ENCODE measurements around the gene TAOK1.
A peak's percentile ranks its signal among the peaks of the same experiment; 100 is the strongest.

The TAOK1 gene

GRCh38 chr17:29582254-29582765 lies 192.1 kb downstream of the TAOK1 start:
- ChIA-PET CTCF (interaction anchor here (0.6 to 5.2 kb wide), 9 partner anchors 9 to 349 kb away, joined by 3 to 71 read pairs (median 3); partner anchors contain the start of gene ANKRD13B), POLR2A (ENCODE audit: low non-redundant PET) (interaction anchor here (0.6 kb wide), 2 partner anchors 13 to 192 kb away, joined by 3 to 6 read pairs; partner anchors contain the start of gene TAOK1)
- no peak for DNase-seq (ENCODE audit: low spot score)
- H3K27ac ChIP-seq, result peak overlapping the region; percentile 99
- TF ChIP-seq CTCF (conservative IDR thresholded peaks at IDR 0.05; ENCODE audit: low read depth), result no peak

- no peak for DNase-seq (ENCODE audit: low spot score)
- ChIA-PET POLR2A (ENCODE audit: low non-redundant PET) (no interaction called here), CTCF (interaction anchor here (0.6 to 5.2 kb wide), 5 partner anchors 9 to 186 kb away, joined by 3 to 71 read pairs (median 3); partner anchors contain the start of gene ANKRD13B)
- peak overlapping the region; percentile 99 for H3K27ac ChIP-seq
- no peak for TF ChIP-seq CTCF (conservative IDR thresholded peaks at IDR 0.05; ENCODE audit: low read depth)
Observed at GRCh38 chr17:29582772-29583171, 192.6 kb downstream of the TAOK1 start.

- peak overlapping the region; percentile 99 for H3K27ac ChIP-seq
- peak; percentile 84 for DNase-seq (ENCODE audit: low spot score)
- no peak for TF ChIP-seq CTCF (conservative IDR thresholded peaks at IDR 0.05; ENCODE audit: low read depth)
- CTCF ChIA-PET, result interaction anchor here (0.7 to 5.2 kb wide), 3 partner anchors 8 to 186 kb away, joined by 4 to 71 read pairs (median 5); partner anchors contain the start of gene ANKRD13B
- POLR2A ChIA-PET (ENCODE audit: low non-redundant PET), result no interaction called here
Observed at GRCh38 chr17:29583324-29584248, 193.4 kb downstream of the TAOK1 start.

GRCh38 chr17:29584452-29585079 lies 194.4 kb downstream of the TAOK1 start:
- DNase-seq (ENCODE audit: low spot score), result no peak
- POLR2A ChIA-PET (ENCODE audit: low non-redundant PET), result no interaction called here
- TF ChIP-seq CTCF (conservative IDR thresholded peaks at IDR 0.05; ENCODE audit: low read depth), result no peak
- peak overlapping the region; percentile 99 for H3K27ac ChIP-seq
- CTCF ChIA-PET, result interaction anchor here (1.6 kb wide), 1 partner anchor 10 kb away, joined by 5 read pairs; no protein-coding TSS in a partner anchor

- TF ChIP-seq CTCF (conservative IDR thresholded peaks at IDR 0.05; ENCODE audit: low read depth), result no peak
- peak overlapping the region; percentile 99 for H3K27ac ChIP-seq
- ChIA-PET POLR2A (ENCODE audit: low non-redundant PET) (no interaction called here), CTCF (interaction anchor here (0.6 kb wide), 1 partner anchor 19 kb away, joined by 3 read pairs; no protein-coding TSS in a partner anchor)
- DNase-seq (ENCODE audit: low spot score), result no peak
Observed at GRCh38 chr17:29585080-29585751, 195.1 kb downstream of the TAOK1 start.

Data from RWPE1 (cell line).